Keratinocyte (primary cell): ENCODE measurements around the gene RAB21. TPM values are rescaled to one million over a fixed set of nuclear protein-coding genes. Genes with fewer than 3 reads are reported as not detected.

ENCODE experiments used
- DNase-seq: peaks from one replicate; pipeline ENCODE4 v3.0.0-alpha.2; 2011; ENCODE audit warnings: low read depth, missing footprints, low spot score
- FAIRE-seq: peaks from 2 replicates; lab custom pipeline; 2011; peaks lifted over from hg19 to GRCh38; lab: Jason Lieb, UNC
- H2AFZ ChIP-seq: 2 replicates; pipeline ENCODE4 v1.6.0; 2012; ENCODE audit warnings: low read length, control low read depth, inconsistent platforms; ENCODE audit not compliant: control insufficient read depth
- H3K27ac ChIP-seq: 2 replicates; pipeline ENCODE4 v1.5.1; 2011; ENCODE audit warnings: low read length; ENCODE audit not compliant: control insufficient read depth, insufficient read depth
- H3K27me3 ChIP-seq: 3 replicates; pipeline ENCODE4 v1.6.0; 2011; ENCODE audit warnings: low read length; ENCODE audit not compliant: control insufficient read depth, insufficient read depth; ENCODE audit errors: extremely low read depth
- H3K36me3 ChIP-seq, 2 experiments: 2 replicates in 1 of 2; 3 replicates in 1 of 2; pipeline ENCODE4 v1.5.1; 2011; ENCODE audit warnings: low read length in 2 of 2, mild to moderate bottlenecking in 1 of 2; ENCODE audit not compliant: control insufficient read depth in 2 of 2, insufficient read depth in 2 of 2; ENCODE audit errors: extremely low read depth in 1 of 2
- H3K4me1 ChIP-seq: 3 replicates; pipeline ENCODE4 v1.5.1; 2011; ENCODE audit warnings: low read length; ENCODE audit not compliant: control insufficient read depth, insufficient read depth; ENCODE audit errors: extremely low read depth
- H3K4me2 ChIP-seq: 3 replicates; pipeline ENCODE4 v1.6.0; 2011; ENCODE audit warnings: low read depth, low read length; ENCODE audit not compliant: control insufficient read depth, insufficient read depth; ENCODE audit errors: extremely low read depth
- H3K4me3 ChIP-seq, 3 experiments: fragments of 200-600 bp in 1 of 3; sonication (generic) in 1 of 3; 2 replicates in 2 of 3; 3 replicates in 1 of 3; pipeline ENCODE4 v1.5.1; 2011 to 2016; ENCODE audit warnings: low read length in 3 of 3, mild to moderate bottlenecking in 3 of 3, control low read depth in 2 of 3, inconsistent platforms in 1 of 3, low read depth in 1 of 3, mixed read lengths in 1 of 3, mixed run types in 1 of 3, moderate library complexity in 1 of 3; ENCODE audit not compliant: control insufficient read depth in 2 of 3, insufficient read depth in 2 of 3; ENCODE audit errors: extremely low read depth in 1 of 3
- H3K79me2 ChIP-seq: 2 replicates; pipeline ENCODE4 v1.6.0; 2012; ENCODE audit warnings: low read length; ENCODE audit not compliant: control insufficient read depth, insufficient read depth
- H3K9ac ChIP-seq: 3 replicates; pipeline ENCODE4 v1.6.0; 2011; ENCODE audit warnings: low read length; ENCODE audit not compliant: control insufficient read depth, insufficient read depth; ENCODE audit errors: extremely low read depth
- H3K9me1 ChIP-seq: 3 replicates; pipeline ENCODE4 v1.6.0; 2011; ENCODE audit warnings: low read length; ENCODE audit not compliant: control insufficient read depth, insufficient read depth; ENCODE audit errors: extremely low read depth
- H3K9me3 ChIP-seq: 2 replicates; pipeline ENCODE4 v1.5.1; 2012; ENCODE audit warnings: low read depth, low read length; ENCODE audit not compliant: control insufficient read depth
- H4K20me1 ChIP-seq: 3 replicates; pipeline ENCODE4 v1.6.0; 2011; ENCODE audit warnings: low read length; ENCODE audit not compliant: control insufficient read depth, insufficient read depth; ENCODE audit errors: extremely low read depth
- EZH2 ChIP-seq: IDR thresholded peaks from one replicate; pipeline ENCODE4 v1.6.1; 2012; ENCODE audit warnings: inconsistent platforms, mild to moderate bottlenecking, low read length, moderate library complexity
- dilution Hi-C: fragments of 300-500 bp; cut with MboI; formaldehyde crosslinking; loops from one replicate; pipeline ENCODE4 v1.7.0; 2020; ENCODE audit warnings: low sequenced_read_pairs; ENCODE audit not compliant: extremely low pct_ligation_motif_present
- polyA plus RNA-seq, 5 experiments: library from polyadenylated mRNA; depleted of rRNA in 3 of 5; stranded (reverse) in 3 of 5; stranded (forward) in 1 of 5; unstranded in 1 of 5; fragments of >200 nt; gene quantifications; 1 replicate in 1 of 5; 2 replicates in 3 of 5; 3 replicates in 1 of 5; pipeline versions ENCODE4 v1.2.1 to v1.2.3, GENCODE V29; 2011 to 2012; ENCODE audit warnings: missing spikeins in 2 of 5, low read depth in 1 of 5, low replicate concordance in 1 of 5
- TF ChIP-seq, protein P1 (sequence below), 3 experiments: IDR thresholded peaks in 1 of 3; conservative IDR thresholded peaks in 1 of 3; optimal IDR thresholded peaks in 1 of 3; 2 replicates in 2 of 3; 3 replicates in 1 of 3; pipeline versions ENCODE3 to v1.5.1; 2011; ENCODE audit warnings: low read length in 3 of 3, mild to moderate bottlenecking in 3 of 3, moderate library complexity in 2 of 3, control low read depth in 1 of 3, inconsistent platforms in 1 of 3; ENCODE audit not compliant: insufficient read depth in 2 of 3; ENCODE audit errors: extremely low read depth in 1 of 3

RAB21 gene
- polyA plus RNA-seq, 1 donor (not counting 4 experiments of a cell fraction or from before 2014, with no cell fraction given) = 21.9 TPM

DNA sequence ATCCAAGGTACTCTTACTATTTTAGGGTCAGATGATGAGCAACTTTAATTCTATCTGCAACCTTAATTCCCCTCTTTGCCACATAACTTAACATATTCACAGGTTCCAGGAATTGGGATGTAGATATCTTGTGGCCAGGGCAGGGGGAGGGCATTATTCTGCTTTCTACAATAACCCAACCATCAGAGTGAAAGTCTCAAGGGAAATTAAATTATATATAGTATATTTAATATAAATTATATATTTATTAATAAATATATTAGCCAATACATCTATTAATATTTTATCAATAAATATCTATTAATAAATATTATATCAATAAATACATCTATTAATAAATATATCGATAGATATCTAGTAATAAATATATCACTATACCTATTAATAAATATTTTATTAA is 11.7 kb upstream of the RAB21 start:
- H3K4me2 ChIP-seq = no peak overlapping the region
- no peak for DNase-seq
- no peaks in the 10 kb centered on the region for H3K9me1 ChIP-seq
- no peak overlapping the region for H3K4me3 ChIP-seq
- dilution Hi-C loops = no loop called here
- no peak overlapping the region for H2AFZ ChIP-seq
- no peaks in the 10 kb centered on the region for H3K79me2 ChIP-seq
- H3K4me1 ChIP-seq = no peaks in the 10 kb centered on the region
- no peak overlapping the region for H3K27ac ChIP-seq
- no peak for FAIRE-seq
- TF ChIP-seq, protein P1, sequence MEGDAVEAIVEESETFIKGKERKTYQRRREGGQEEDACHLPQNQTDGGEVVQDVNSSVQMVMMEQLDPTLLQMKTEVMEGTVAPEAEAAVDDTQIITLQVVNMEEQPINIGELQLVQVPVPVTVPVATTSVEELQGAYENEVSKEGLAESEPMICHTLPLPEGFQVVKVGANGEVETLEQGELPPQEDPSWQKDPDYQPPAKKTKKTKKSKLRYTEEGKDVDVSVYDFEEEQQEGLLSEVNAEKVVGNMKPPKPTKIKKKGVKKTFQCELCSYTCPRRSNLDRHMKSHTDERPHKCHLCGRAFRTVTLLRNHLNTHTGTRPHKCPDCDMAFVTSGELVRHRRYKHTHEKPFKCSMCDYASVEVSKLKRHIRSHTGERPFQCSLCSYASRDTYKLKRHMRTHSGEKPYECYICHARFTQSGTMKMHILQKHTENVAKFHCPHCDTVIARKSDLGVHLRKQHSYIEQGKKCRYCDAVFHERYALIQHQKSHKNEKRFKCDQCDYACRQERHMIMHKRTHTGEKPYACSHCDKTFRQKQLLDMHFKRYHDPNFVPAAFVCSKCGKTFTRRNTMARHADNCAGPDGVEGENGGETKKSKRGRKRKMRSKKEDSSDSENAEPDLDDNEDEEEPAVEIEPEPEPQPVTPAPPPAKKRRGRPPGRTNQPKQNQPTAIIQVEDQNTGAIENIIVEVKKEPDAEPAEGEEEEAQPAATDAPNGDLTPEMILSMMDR (optimal IDR thresholded peaks at IDR 0.05 in 1 of 3, IDR thresholded peaks at IDR 0.05 in 1 of 3, conservative IDR thresholded peaks at IDR 0.05 in 1 of 3; ENCODE audit: extremely low read depth in 1 of 3, insufficient read depth in 2 of 3, low read length in 3 of 3) = no peak
- TF ChIP-seq EZH2 = no peak
- H3K9ac ChIP-seq = no peak overlapping the region
- H3K27me3 ChIP-seq = no peaks in the 10 kb centered on the region
- H3K36me3 ChIP-seq = no peaks in the 10 kb centered on the region
- H4K20me1 ChIP-seq = no peaks in the 10 kb centered on the region
- no peaks in the 10 kb centered on the region for H3K9me3 ChIP-seq

DNA sequence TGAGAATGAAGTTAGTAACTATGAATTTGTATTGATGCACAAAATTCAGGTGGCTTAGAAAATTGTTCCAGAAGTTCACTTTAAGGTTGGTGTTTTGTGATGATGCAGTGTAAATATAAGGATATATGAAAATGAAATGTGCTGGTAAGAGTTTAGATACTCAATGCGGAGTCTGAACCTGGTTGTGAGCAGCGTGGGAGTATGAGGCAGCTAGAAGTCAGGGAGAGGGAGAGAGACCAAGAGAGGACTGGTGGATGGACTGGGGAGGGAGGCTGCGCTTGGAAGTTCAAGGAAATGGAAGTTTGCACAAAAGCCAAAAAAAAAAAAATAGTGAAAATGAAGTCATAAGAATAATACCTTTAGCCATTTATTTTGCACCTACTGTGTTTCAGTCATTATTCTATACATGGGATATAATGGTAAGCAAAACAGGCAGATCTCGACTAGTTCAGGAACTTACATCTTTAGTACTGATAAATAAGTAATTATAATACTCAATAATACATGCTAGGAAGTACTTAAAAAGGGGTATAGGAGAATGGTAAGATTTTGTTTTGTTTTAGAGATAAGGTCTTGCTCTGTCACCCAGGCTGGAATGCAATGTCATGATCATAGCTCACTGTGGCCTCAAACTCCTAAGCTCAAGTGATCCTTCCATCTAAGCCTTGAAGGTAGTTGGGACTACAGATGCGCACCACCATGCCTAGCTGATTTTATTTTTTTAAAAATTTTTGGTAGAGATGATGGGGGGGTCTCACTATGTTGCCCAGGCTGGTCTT is 10.0 kb upstream of the RAB21 start:
- Histone ChIP-seq H3K9me3 (no peaks in the 10 kb centered on the region), H3K27ac (no peak overlapping the region), H3K79me2 (no peaks in the 10 kb centered on the region), H3K27me3 (no peaks in the 10 kb centered on the region), H3K4me3 (no peak overlapping the region), H3K4me1 (no peaks in the 10 kb centered on the region), H3K4me2 (no peak overlapping the region), H3K9me1 (no peaks in the 10 kb centered on the region), H2AFZ (no peak overlapping the region), H3K36me3 (no peaks in the 10 kb centered on the region), H3K9ac (no peak overlapping the region), H4K20me1 (no peaks in the 10 kb centered on the region)
- no peak for TF ChIP-seq EZH2
- TF ChIP-seq, protein P1 (optimal IDR thresholded peaks at IDR 0.05 in 1 of 3, IDR thresholded peaks at IDR 0.05 in 1 of 3, conservative IDR thresholded peaks at IDR 0.05 in 1 of 3; ENCODE audit: extremely low read depth in 1 of 3, insufficient read depth in 2 of 3, low read length in 3 of 3) = no peak
- dilution Hi-C loops = no loop called here
- FAIRE-seq (no peak), DNase-seq (no peak)
